ENCODE data around the gene GET3. TPM values are rescaled to one million over a fixed set of nuclear protein-coding genes. Genes with fewer than 3 reads are reported as not detected.
"Not testable (repeated sequence)": the region's sequence is repeated elsewhere in the genome, so short reads cannot be mapped to it uniquely, and the experiment has no call there.

GET3 gene
- total RNA-seq, 2 experiments from 2014 or later: 46.4 to 47.2 TPM

DNA sequence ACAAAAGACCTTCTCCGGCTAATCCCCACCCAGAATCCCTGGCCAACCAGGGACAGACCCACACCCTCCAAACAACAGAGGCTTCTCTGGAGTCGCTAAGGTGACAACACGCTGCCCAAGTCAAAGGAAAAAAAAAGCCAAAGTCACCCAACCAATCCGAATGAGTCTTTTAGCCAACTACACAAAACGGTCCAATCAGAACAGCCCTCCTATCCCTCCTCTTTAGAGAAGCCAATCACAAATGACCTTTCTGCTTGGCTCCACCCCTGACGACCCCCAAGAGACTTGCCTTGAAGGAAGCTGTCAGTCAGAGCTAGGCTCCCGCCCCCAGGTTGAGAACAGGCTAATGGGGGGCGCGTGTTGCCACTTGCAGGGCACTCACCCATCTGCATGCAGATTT is 34.3 kb upstream of the GET3 start:
- Mint-ChIP-seq H3K27ac (no peak overlapping the region), H3K27me3 (no peaks in the 10 kb centered on the region), H3K36me3 (peaks cover 17% of the 10 kb centered on the region), H3K9me3 (no peaks in the 10 kb centered on the region), H3K4me1 (peaks cover 2% of the 10 kb centered on the region), H3K4me3 (no peak overlapping the region)
- peak; percentile 19 for ATAC-seq (ENCODE audit: low read depth)
- POLR2A ChIA-PET: interaction anchor here (0.5 kb wide), 1 partner anchor 102 kb away, joined by 3 read pairs; no protein-coding TSS in a partner anchor
- DNase-seq: no peak

DNA sequence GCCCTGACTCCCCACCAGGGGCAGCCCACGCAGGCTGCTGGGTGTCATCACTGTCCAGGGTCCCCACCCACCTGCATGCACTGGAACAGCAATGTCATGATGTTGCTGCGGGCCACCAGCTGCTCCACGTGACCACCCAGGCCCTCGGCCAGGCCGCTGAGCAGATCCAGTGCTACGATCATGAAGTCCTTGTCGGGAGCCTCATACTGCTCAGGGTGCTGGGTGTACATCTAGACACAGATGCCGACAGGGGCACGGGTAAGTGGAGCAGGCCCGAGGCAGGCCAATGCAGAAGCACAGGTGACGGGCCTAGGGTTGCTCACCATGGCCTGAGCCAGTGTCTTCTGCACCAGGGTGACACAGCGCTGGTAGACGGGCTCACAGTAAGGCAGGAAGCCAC is 32.1 kb upstream of the GET3 start:
- Mint-ChIP-seq H3K4me1 (no peaks in the 10 kb centered on the region), H3K4me3 (no peak overlapping the region), H3K27ac (no peak overlapping the region), H3K27me3 (no peaks in the 10 kb centered on the region), H3K36me3 (peaks cover 13% of the 10 kb centered on the region), H3K9me3 (no peaks in the 10 kb centered on the region)
- no peak for DNase-seq
- POLR2A ChIA-PET: interaction anchor here (0.6 kb wide), 1 partner anchor 248 kb away, joined by 4 read pairs; no protein-coding TSS in a partner anchor
- ATAC-seq (ENCODE audit: low read depth): no peak

DNA sequence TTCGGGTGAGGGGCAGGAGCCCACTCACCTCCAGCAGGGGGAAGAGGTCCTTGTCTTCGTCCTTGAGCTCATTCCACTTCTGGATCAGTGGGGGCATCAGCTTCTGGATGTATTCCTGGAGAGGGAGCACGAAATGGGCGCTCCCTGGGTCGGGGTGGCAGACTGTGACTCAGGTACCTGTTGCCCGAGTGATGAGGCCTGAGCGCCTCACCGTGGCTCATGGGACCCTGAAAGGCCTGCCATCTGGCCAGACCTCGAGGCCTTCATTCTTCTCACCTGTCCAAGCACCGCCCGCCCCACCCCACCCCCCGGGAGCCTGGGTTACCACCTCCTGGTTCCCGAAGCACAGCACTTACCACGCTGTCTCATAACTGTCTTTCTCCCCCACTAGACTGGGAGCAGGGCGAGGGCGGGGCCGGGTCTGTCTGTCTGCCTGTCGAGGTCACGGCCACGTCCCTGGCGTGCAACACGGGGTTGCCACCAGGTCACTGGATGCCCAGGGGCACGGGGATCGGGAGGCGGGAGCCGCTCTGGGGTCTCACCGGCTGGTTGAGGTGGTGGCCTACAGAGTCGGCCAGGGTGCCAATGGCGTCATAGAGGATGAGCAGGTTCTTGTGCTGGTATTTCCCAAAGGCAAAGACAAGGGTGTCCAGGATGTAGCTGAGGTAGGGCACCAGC is 31.5 kb upstream of the GET3 start:
- Mint-ChIP-seq H3K36me3 (peaks cover 17% of the 10 kb centered on the region), H3K4me3 (no peak overlapping the region), H3K27me3 (no peaks in the 10 kb centered on the region), H3K9me3 (no peaks in the 10 kb centered on the region), H3K27ac (no peak overlapping the region), H3K4me1 (no peaks in the 10 kb centered on the region)
- ATAC-seq (ENCODE audit: low read depth): no peak
- no peak for DNase-seq
- POLR2A ChIA-PET: interaction anchor here (0.6 kb wide), 1 partner anchor 248 kb away, joined by 4 read pairs; no protein-coding TSS in a partner anchor

- Mint-ChIP-seq H3K27me3 (no peaks in the 10 kb centered on the region), H3K27ac (no peak overlapping the region), H3K4me1 (no peaks in the 10 kb centered on the region), H3K36me3 (peaks cover 17% of the 10 kb centered on the region), H3K9me3 (no peaks in the 10 kb centered on the region), H3K4me3 (no peak overlapping the region)
- no peak for ATAC-seq (ENCODE audit: low read depth)
- POLR2A ChIA-PET: no interaction called here
- no peak for DNase-seq
These were observed 31.0 kb upstream of the GET3 start for GRCh38 chr19:12706332-12706718.

DNA sequence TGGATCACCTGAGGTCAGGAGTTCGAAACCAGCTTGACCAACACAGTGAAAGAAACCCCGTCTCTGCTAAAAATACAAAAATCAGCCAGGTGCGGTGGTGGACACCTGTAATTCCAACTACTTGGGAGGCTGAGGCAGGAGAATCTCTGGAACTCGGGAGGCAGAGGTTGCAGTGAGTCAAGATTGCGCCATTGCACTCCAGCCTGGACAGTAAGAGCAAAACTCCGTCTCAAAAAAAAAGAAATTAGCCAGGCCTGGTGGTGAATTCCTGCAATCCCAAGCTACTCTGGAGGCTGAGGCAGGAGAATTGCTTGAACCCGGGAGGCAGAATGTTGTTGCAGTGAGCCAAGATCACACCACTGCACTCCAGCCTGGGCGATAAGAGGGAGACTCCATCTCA is 28.7 kb upstream of the GET3 start:
- H3K4me1 Mint-ChIP-seq: no peaks in the 10 kb centered on the region
- ATAC-seq (ENCODE audit: low read depth) (no peak), DNase-seq (no peak)
- POLR2A ChIA-PET: interaction anchor here (0.6 to 0.7 kb wide), 3 partner anchors 14 to 70 kb away, joined by 3 to 6 read pairs (median 3); no protein-coding TSS in a partner anchor
- H3K27me3 Mint-ChIP-seq: no peaks in the 10 kb centered on the region
- no peaks in the 10 kb centered on the region for H3K9me3 Mint-ChIP-seq
- no peak overlapping the region for H3K4me3 Mint-ChIP-seq
- peaks cover 12% of the 10 kb centered on the region for H3K36me3 Mint-ChIP-seq
- no peak overlapping the region for H3K27ac Mint-ChIP-seq

- POLR2A ChIA-PET: interaction anchor here (0.6 to 1.3 kb wide), 2 partner anchors 15 to 16 kb away, joined by 4 to 9 read pairs; partner anchors contain the start of gene FBXW9
- H3K36me3 Mint-ChIP-seq: peaks cover 9% of the 10 kb centered on the region
These were observed 26.1 kb upstream of the GET3 start for GRCh38 chr19:12711187-12711586.

GRCh38 chr19:12712077-12712476 is 25.2 kb upstream of the GET3 start:
- H3K27me3 Mint-ChIP-seq; POLR2A ChIA-PET; DNase-seq; ATAC-seq (ENCODE audit: low read depth); H3K9me3 Mint-ChIP-seq; H3K4me1 Mint-ChIP-seq; H3K4me3 Mint-ChIP-seq; H3K27ac Mint-ChIP-seq: not testable (repeated sequence)
- peaks cover 11% of the 10 kb centered on the region for H3K36me3 Mint-ChIP-seq

More at GRCh38 chr19:12711187-12711586, 26.1 kb upstream of the GET3 start:
- no peaks in the 10 kb centered on the region for H3K4me1 Mint-ChIP-seq
- DNase-seq (no peak), ATAC-seq (ENCODE audit: low read depth) (no peak)
- no peaks in the 10 kb centered on the region for H3K9me3 Mint-ChIP-seq
- H3K4me3 Mint-ChIP-seq: no peak overlapping the region
- no peaks in the 10 kb centered on the region for H3K27me3 Mint-ChIP-seq
- no peak overlapping the region for H3K27ac Mint-ChIP-seq

DNA sequence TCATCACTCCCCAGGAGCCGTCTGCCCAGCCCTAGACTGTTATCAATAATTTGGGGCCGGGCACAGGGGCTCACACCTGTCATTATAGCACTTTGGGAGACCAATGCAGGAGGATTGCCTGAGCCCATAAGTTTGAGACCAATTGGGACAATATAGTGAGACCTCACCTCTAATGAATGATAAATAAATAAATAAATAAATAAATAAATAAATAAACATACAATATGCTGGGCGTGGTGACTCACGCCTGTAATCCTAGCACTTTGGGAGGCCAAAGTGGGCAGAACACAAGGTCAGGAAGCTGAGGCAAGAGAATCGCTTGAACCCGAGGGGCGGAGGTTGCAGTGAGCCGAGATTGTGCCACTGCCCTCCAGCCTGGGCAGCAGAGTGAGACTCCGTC is 24.0 kb upstream of the GET3 start:
- DNase-seq, H3K27ac Mint-ChIP-seq: not testable (repeated sequence)
- POLR2A ChIA-PET: interaction anchor here (1.3 kb wide), 1 partner anchor 21 kb away, joined by 4 read pairs; the partner anchor contains the start of gene TRIR

GRCh38 chr19:12715102-12715501 is 22.2 kb upstream of the GET3 start:
- Mint-ChIP-seq H3K4me3 (no peak overlapping the region), H3K9me3 (no peaks in the 10 kb centered on the region), H3K27ac (no peak overlapping the region), H3K36me3 (peaks cover 18% of the 10 kb centered on the region), H3K27me3 (no peaks in the 10 kb centered on the region), H3K4me1 (peaks cover 6% of the 10 kb centered on the region)
- DNase-seq: no peak
- POLR2A ChIA-PET: no interaction called here
- ATAC-seq (ENCODE audit: low read depth): no peak

More for the DNA sequence above, 24.0 kb upstream of the GET3 start:
- peaks cover 11% of the 10 kb centered on the region for H3K36me3 Mint-ChIP-seq
- not testable (repeated sequence) for H3K4me1 Mint-ChIP-seq; H3K4me3 Mint-ChIP-seq; H3K27me3 Mint-ChIP-seq; H3K9me3 Mint-ChIP-seq; ATAC-seq (ENCODE audit: low read depth)

DNA sequence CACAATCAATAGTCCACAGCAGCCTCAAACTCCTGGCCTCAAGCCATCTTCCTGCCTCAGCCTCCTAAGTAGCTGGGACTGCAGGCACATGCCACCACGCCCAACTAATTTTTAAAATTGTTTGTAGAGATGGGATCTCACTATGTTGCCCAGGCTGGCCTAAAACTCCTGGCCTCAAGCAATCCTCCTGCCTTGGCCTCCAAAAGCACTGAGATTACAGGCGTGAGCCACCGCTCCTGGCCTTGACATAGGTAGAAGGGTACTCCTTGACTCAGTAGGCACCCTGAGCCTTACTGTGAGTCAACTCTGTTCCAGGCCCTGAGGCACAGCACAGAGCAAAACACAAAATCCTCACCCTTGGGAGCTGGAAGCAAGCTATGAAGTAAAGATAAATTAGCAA is 21.4 kb upstream of the GET3 start:
- no peak for ATAC-seq (ENCODE audit: low read depth)
- POLR2A ChIA-PET: interaction anchor here (0.6 to 1.7 kb wide), 2 partner anchors 17 to 81 kb away, joined by 3 to 4 read pairs; no protein-coding TSS in a partner anchor
- no peak overlapping the region for H3K4me3 Mint-ChIP-seq
- no peak overlapping the region for H3K27ac Mint-ChIP-seq
- no peaks in the 10 kb centered on the region for H3K9me3 Mint-ChIP-seq
- peaks cover 10% of the 10 kb centered on the region for H3K4me1 Mint-ChIP-seq
- no peak for DNase-seq
- H3K27me3 Mint-ChIP-seq: no peaks in the 10 kb centered on the region
- peaks cover 16% of the 10 kb centered on the region for H3K36me3 Mint-ChIP-seq

GRCh38 chr19:12720296-12720695 is 17.0 kb upstream of the GET3 start:
- Mint-ChIP-seq H3K9me3 (no peaks in the 10 kb centered on the region), H3K27me3 (no peaks in the 10 kb centered on the region), H3K36me3 (peaks cover 14% of the 10 kb centered on the region), H3K27ac (peak overlapping the region; percentile 88), H3K4me3 (peak overlapping the region; percentile 93), H3K4me1 (peaks cover 21% of the 10 kb centered on the region)
- DNase-seq (no peak), ATAC-seq (ENCODE audit: low read depth) (no peak)
- POLR2A ChIA-PET: interaction anchor here (0.6 to 7.2 kb wide), 6 partner anchors 14 to 40 kb away, joined by 3 to 162 read pairs (median 6); partner anchors contain the start of genes FBXW9, GET3 and TRIR

GRCh38 chr19:12720851-12721655 is 16.2 kb upstream of the GET3 start:
- POLR2A ChIA-PET: interaction anchor here (0.6 to 7.2 kb wide), 12 partner anchors 13 to 623 kb away, joined by 3 to 162 read pairs (median 4); partner anchors contain the start of genes FBXW9, GET3, JUNB and TRIR
- DNase-seq (peak; percentile 56), ATAC-seq (ENCODE audit: low read depth) (no peak)

More at GRCh38 chr19:12720851-12721655, 16.2 kb upstream of the GET3 start:
- H3K9me3 Mint-ChIP-seq: no peaks in the 10 kb centered on the region
- no peaks in the 10 kb centered on the region for H3K27me3 Mint-ChIP-seq
- H3K4me1 Mint-ChIP-seq: peaks cover 21% of the 10 kb centered on the region
- H3K27ac Mint-ChIP-seq: peak overlapping the region; percentile 94
- H3K36me3 Mint-ChIP-seq: peaks cover 14% of the 10 kb centered on the region
- peak overlapping the region; percentile 93 for H3K4me3 Mint-ChIP-seq

Data from activated naive CD8-positive, alpha-beta T cell treated with anti-CD3 and anti-CD28 coated beads, Interleukin-2, amount 10 ng/mL, durations not matched to agents 7 days and 5 days (primary cell).